Measurements from ENCODE around the gene SERTAD4.

DNA sequence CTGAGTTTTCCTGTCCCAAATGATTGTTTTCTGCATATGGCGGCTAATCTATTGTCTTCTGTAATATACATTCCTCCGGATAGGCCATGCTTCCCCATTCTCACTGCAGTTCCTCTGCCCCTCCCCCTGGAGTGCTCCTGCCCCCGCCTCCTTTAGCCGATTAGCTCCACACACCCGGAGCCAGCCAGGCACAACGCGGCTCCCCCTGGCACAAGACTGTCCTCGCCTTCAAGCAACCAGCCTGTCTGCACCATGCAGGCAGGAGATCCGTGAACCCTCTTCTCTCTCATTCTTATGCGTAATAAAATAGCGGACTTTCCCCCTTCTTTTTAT, 18.0 kb downstream of the SERTAD4 start:
- TF ChIP-seq, protein P1, sequence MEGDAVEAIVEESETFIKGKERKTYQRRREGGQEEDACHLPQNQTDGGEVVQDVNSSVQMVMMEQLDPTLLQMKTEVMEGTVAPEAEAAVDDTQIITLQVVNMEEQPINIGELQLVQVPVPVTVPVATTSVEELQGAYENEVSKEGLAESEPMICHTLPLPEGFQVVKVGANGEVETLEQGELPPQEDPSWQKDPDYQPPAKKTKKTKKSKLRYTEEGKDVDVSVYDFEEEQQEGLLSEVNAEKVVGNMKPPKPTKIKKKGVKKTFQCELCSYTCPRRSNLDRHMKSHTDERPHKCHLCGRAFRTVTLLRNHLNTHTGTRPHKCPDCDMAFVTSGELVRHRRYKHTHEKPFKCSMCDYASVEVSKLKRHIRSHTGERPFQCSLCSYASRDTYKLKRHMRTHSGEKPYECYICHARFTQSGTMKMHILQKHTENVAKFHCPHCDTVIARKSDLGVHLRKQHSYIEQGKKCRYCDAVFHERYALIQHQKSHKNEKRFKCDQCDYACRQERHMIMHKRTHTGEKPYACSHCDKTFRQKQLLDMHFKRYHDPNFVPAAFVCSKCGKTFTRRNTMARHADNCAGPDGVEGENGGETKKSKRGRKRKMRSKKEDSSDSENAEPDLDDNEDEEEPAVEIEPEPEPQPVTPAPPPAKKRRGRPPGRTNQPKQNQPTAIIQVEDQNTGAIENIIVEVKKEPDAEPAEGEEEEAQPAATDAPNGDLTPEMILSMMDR (IDR thresholded peaks at IDR 0.05; ENCODE audit: low read depth, low read length, missing input control), result no peak
- no peak for TF ChIP-seq ATF3 (IDR thresholded peaks at IDR 0.05)
